K562 (cell line): ENCODE results near the gene CFAP410. TPM values are rescaled to one million over a fixed set of nuclear protein-coding genes. Genes with fewer than 3 reads are reported as not detected.

Source experiments
- BRD9 ChIP-seq: fragments of 450-650 bp; IDR thresholded peaks from 2 replicates; pipeline ENCODE4 v1.6.1; 2018; ENCODE audit warnings: low read depth; ENCODE audit not compliant: partially characterized antibody
- CAMTA2 ChIP-seq: fragments of 250-450 bp; sonication (Bioruptor Pico); conservative IDR thresholded peaks from 2 replicates; pipeline ENCODE4 v1.5.1; 2022
- CCNT2 ChIP-seq: IDR thresholded peaks from 2 replicates; pipeline ENCODE4 v1.6.1; 2011; ENCODE audit warnings: borderline replicate concordance, low read depth, mild to moderate bottlenecking, moderate library complexity, mixed read lengths, low read length; ENCODE audit not compliant: insufficient read length; ENCODE audit errors: extremely low read depth
- CTBP1 ChIP-seq: fragments of 450-650 bp; IDR thresholded peaks from 2 replicates; pipeline ENCODE4 v1.6.1; 2016; ENCODE audit warnings: borderline replicate concordance
- CXXC5 ChIP-seq: fragments of 250-450 bp; sonication (Bioruptor Pico); IDR thresholded peaks from 2 replicates; pipeline ENCODE4 v1.8.0; 2022; ENCODE audit warnings: inconsistent platforms, mild to moderate bottlenecking, moderate library complexity
- GTF2B ChIP-seq: IDR thresholded peaks from 2 replicates; pipeline ENCODE4 v1.6.1; 2011; ENCODE audit not compliant: insufficient read length; ENCODE audit errors: extremely low read depth
- KLF6 ChIP-seq: fragments of 250-450 bp; sonication (Bioruptor Pico); IDR thresholded peaks from 2 replicates; pipeline ENCODE4 v1.4.0; 2020; ENCODE audit warnings: mild to moderate bottlenecking, moderate library complexity, borderline replicate concordance
- MITF ChIP-seq: IDR thresholded peaks from 2 replicates; pipeline ENCODE4 v1.6.1; 2014; ENCODE audit warnings: antibody characterized with exemption
- NR1H2 ChIP-seq: sonication (generic); formaldehyde crosslinking; IDR thresholded peaks from 2 replicates; pipeline ENCODE4 v1.4.0; 2020; ENCODE audit warnings: mild to moderate bottlenecking, missing genetic modification reagents
- NR2C2 ChIP-seq, 2 experiments: fragments of 200-800 bp in 1 of 2; sonication (Bioruptor generic) in 1 of 2; sonication (generic) in 1 of 2; formaldehyde crosslinking in 1 of 2; IDR thresholded peaks; 2 replicates each; pipeline versions ENCODE4 v1.6.1 to v1.8.0; 2016 to 2022; ENCODE audit warnings: mild to moderate bottlenecking in 1 of 2, missing compliant biosample characterization in 1 of 2, missing genetic modification characterization in 1 of 2, missing genetic modification reagents in 1 of 2
- PPARD ChIP-seq: fragments of 250-450 bp; sonication (Bioruptor Pico); IDR thresholded peaks from 2 replicates; pipeline ENCODE4 v1.8.0; 2022; ENCODE audit warnings: inconsistent platforms, mild to moderate bottlenecking, moderate library complexity
- PRPF4 ChIP-seq: fragments of 200-400 bp; formaldehyde crosslinking; IDR thresholded peaks from one replicate; pipeline ENCODE4 v1.6.1; 2017; ENCODE audit warnings: low read length, low read depth, mild to moderate bottlenecking; ENCODE audit not compliant: insufficient read depth, poor library complexity, severe bottlenecking
- RCOR1 ChIP-seq, 2 experiments: IDR thresholded peaks; 2 replicates each; pipeline ENCODE4 v1.6.1; 2012; ENCODE audit warnings: low read depth in 2 of 2, low read length in 2 of 2, borderline replicate concordance in 1 of 2, improper control_type of control experiment in 1 of 2
- RREB1 ChIP-seq: fragments of 250-450 bp; sonication (Bioruptor Pico); IDR thresholded peaks from 2 replicates; pipeline ENCODE4 v1.4.0; 2020
- SNRNP70 ChIP-seq: fragments of 200-400 bp; formaldehyde crosslinking; optimal IDR thresholded peaks from 2 replicates; pipeline ENCODE3; 2017; ENCODE audit warnings: low read depth, low read length
- SP1 ChIP-seq: sonication (generic); formaldehyde crosslinking; IDR thresholded peaks from 2 replicates; pipeline ENCODE4 v1.8.1; 2022; ENCODE audit warnings: mild to moderate bottlenecking, missing genetic modification reagents
- ZBTB26 ChIP-seq: fragments of 450-650 bp; formaldehyde crosslinking; IDR thresholded peaks from 2 replicates; pipeline ENCODE4 v1.4.0; 2022; ENCODE audit warnings: missing genetic modification characterization
- polyA plus RNA-seq, 8 experiments: library from polyadenylated mRNA; depleted of rRNA in 4 of 8; stranded (reverse) in 5 of 8; unstranded in 3 of 8; fragments of >200 nt; fragmentation: Nextera tagmentation in 2 of 8; fragmentation: Illumina TruSeq in 1 of 8; extraction: Ambion mirVana in 2 of 8; extraction: Trizol in 1 of 8; gene quantifications; 2 replicates each; pipeline versions ENCODE4 v1.2.1 to v1.2.3, GENCODE V29; 2011 to 2014; ENCODE audit warnings: inconsistent platforms in 1 of 8, missing spikeins in 1 of 8
- total RNA-seq, 7 experiments: library from RNA; depleted of rRNA in 6 of 7; stranded (reverse); fragments of >200 nt in 6 of 7; fragmentation: Illumina TruSeq in 2 of 7; extraction: Trizol in 2 of 7; gene quantifications; 2 replicates each; pipeline versions ENCODE4 v1.2.1 to v1.2.3, GENCODE V29; 2011 to 2021; ENCODE audit warnings: low replicate concordance in 1 of 7

CFAP410 gene
- total and polyA plus RNA-seq, 9 of the 15 experiments (the other 6 are each of a cell fraction or from before 2014, with no cell fraction given) = 0.07 to 17.3 (median 2.3) TPM

- 0 out of 2 replicates have a peak, but pooled peaks have one; percentile 19 for TF ChIP-seq ZBTB26 (CRISPR knock-in tag)
- 0 out of 4 replicates have a peak, but pooled peaks of 1 of the 2 experiments have one; percentile 4 for TF ChIP-seq RCOR1 (IDR thresholded peaks at IDR 0.05; ENCODE audit: borderline replicate concordance in 1 of 2, low read depth in 2 of 2, low read length in 2 of 2)
- TF ChIP-seq RREB1 (CRISPR knock-in tag) = 0 out of 2 replicates have a peak, but pooled peaks have one; percentile 48
- no peak for TF ChIP-seq GTF2B
- peak; percentile 76 for TF ChIP-seq CXXC5 (CRISPR knock-in tag)
- 0 out of 2 replicates have a peak, but pooled peaks have one; percentile 25 for TF ChIP-seq CAMTA2 (CRISPR knock-in tag)
- TF ChIP-seq KLF6 = no peak
- TF ChIP-seq SNRNP70 = no peak
- TF ChIP-seq PRPF4 = no peak
- no peak for TF ChIP-seq NR1H2
- TF ChIP-seq SP1 (CRISPR knock-in tag) = peak; percentile 55
- TF ChIP-seq BRD9 = no peak
- 0 out of 2 replicates have a peak, but pooled peaks have one; percentile 26 for TF ChIP-seq NR2C2 (CRISPR knock-in tag; IDR thresholded peaks at IDR 0.05)
- TF ChIP-seq NR2C2 (tag; IDR thresholded peaks at IDR 0.05) = no peak
- peak; percentile 80 for TF ChIP-seq CTBP1
- 0 out of 2 replicates have a peak, but pooled peaks have one; percentile 3 for TF ChIP-seq MITF
- no peak for TF ChIP-seq PPARD (CRISPR knock-in tag)
- peak; percentile 61 for TF ChIP-seq CCNT2
Measured at GRCh38 chr21:44299458-44300261, 39.5 kb downstream of the CFAP410 start, which contains the start of gene PFKL (continued).
